ENCODE results near the gene GABRG3.

DNA sequence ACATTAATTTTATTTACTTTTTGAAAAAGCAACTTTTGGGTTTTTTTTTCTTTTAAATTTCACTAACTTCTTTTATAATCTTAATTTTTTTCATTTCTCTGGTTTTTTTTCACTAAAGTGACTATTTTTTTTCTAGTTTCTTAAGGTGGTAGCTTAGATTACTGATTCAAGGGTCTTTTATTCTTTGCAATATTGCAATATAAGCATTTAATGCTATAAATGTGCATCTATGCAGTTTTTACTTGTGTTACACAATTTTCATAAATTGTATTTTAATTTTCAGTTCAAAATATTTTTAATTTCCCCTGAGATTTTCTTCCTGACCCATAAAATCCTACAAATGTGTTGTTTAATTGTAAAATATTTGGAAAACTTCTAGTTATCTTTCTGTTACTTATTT is 535.8 kb downstream of the GABRG3 start:
- TF ChIP-seq POLR2A (IDR thresholded peaks at IDR 0.05): no peak
- TF ChIP-seq, protein P1, sequence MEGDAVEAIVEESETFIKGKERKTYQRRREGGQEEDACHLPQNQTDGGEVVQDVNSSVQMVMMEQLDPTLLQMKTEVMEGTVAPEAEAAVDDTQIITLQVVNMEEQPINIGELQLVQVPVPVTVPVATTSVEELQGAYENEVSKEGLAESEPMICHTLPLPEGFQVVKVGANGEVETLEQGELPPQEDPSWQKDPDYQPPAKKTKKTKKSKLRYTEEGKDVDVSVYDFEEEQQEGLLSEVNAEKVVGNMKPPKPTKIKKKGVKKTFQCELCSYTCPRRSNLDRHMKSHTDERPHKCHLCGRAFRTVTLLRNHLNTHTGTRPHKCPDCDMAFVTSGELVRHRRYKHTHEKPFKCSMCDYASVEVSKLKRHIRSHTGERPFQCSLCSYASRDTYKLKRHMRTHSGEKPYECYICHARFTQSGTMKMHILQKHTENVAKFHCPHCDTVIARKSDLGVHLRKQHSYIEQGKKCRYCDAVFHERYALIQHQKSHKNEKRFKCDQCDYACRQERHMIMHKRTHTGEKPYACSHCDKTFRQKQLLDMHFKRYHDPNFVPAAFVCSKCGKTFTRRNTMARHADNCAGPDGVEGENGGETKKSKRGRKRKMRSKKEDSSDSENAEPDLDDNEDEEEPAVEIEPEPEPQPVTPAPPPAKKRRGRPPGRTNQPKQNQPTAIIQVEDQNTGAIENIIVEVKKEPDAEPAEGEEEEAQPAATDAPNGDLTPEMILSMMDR (IDR thresholded peaks at IDR 0.05): no peak

Measured in breast epithelium (tissue), 3 donors.